ENCODE data around the gene ELOB. TPM values are rescaled to one million over a fixed set of nuclear protein-coding genes. Genes with fewer than 3 reads are reported as not detected.

Gene ELOB
- total RNA-seq, 1 experiment from 2014 or later = 289 TPM

DNA sequence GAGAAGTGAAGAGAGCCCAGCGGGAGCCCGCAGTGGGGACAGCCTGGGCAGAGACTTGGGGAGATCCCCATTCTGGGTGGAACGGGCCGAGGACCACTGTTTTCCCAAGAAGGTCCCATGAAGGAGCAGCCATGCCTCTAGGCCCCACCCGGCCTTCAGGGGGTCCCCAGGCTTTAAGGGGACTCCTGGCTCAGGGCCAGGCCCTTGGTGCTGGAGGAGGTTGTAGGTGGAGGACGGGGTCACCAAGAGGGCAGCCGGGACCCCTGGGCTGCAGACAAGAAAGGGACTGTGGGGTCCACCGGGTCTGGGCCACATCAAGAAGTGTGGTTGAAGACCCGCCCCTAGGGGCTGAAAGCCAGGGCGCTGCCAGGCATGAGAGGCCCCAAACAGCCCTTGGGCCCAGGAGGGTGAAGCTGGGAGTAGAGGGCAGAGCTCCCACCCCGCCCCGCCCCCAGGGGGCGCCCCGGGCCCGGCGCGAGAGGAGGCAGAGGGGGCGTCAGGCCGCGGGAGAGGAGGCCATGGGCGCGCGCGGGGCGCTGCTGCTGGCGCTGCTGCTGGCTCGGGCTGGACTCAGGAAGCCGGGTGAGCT is 39.8 kb upstream of the ELOB start, which contains the start of gene PRSS21:
TSS of gene PRSS21 (plus strand) at position 487 of the 589 bp plus-strand sequence. CDS start at position 519, 32 bp downstream.
- Histone ChIP-seq H2AFZ (ENCODE audit: low read length) (no peak within 1 kb of the TSS), H3K9ac (ENCODE audit: low read length) (no peak within 1 kb of the TSS), H3K9me3 (ENCODE audit: low read length) (no peaks in the 10 kb centered on the region), H3K4me3 (ENCODE audit: low read length) (no peak within 1 kb of the TSS), H3K27me3 (ENCODE audit: low read length) (no peaks in the 10 kb centered on the region), H3K4me1 (ENCODE audit: insufficient read depth, low read length) (no peaks in the 10 kb centered on the region), H3K4me2 (ENCODE audit: low read length) (no peak within 1 kb of the TSS), H3K9me2 (replicated peaks; ENCODE audit: low read length) (no peaks in the 10 kb centered on the region), H3K36me3 (ENCODE audit: low read depth, low read length) (no peaks in the 10 kb centered on the region), H4K20me1 (ENCODE audit: low read length) (no peaks in the 10 kb centered on the region), H3K79me2 (ENCODE audit: low read length) (no peaks in the 10 kb centered on the region), H3K27ac (ENCODE audit: low read length) (no peak within 1 kb of the TSS), H3F3A (ENCODE audit: low read length, unreplicated experiment) (no peaks in the 10 kb centered on the region)
- intact Hi-C loops (cut with micrococcal nuclease) = no loop called here
- POLR2A ChIA-PET (ENCODE audit: unreplicated experiment) = no interaction called here
- CTCF ChIA-PET = no interaction called here
- DNase-seq = no peak
- TF ChIP-seq EZH2 (IDR thresholded peaks at IDR 0.05; ENCODE audit: low read length, unreplicated experiment) = no peak
- TF ChIP-seq, protein P1, sequence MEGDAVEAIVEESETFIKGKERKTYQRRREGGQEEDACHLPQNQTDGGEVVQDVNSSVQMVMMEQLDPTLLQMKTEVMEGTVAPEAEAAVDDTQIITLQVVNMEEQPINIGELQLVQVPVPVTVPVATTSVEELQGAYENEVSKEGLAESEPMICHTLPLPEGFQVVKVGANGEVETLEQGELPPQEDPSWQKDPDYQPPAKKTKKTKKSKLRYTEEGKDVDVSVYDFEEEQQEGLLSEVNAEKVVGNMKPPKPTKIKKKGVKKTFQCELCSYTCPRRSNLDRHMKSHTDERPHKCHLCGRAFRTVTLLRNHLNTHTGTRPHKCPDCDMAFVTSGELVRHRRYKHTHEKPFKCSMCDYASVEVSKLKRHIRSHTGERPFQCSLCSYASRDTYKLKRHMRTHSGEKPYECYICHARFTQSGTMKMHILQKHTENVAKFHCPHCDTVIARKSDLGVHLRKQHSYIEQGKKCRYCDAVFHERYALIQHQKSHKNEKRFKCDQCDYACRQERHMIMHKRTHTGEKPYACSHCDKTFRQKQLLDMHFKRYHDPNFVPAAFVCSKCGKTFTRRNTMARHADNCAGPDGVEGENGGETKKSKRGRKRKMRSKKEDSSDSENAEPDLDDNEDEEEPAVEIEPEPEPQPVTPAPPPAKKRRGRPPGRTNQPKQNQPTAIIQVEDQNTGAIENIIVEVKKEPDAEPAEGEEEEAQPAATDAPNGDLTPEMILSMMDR (conservative IDR thresholded peaks at IDR 0.05; ENCODE audit: low read depth, low read length) = no peak
- TF ChIP-seq EZH2phosphoT487 (IDR thresholded peaks at IDR 0.05; ENCODE audit: borderline replicate concordance, low read length) = no peak
- no peak for ATAC-seq
- BruUV-seq (replicated peaks) = no TSS peak

DNA sequence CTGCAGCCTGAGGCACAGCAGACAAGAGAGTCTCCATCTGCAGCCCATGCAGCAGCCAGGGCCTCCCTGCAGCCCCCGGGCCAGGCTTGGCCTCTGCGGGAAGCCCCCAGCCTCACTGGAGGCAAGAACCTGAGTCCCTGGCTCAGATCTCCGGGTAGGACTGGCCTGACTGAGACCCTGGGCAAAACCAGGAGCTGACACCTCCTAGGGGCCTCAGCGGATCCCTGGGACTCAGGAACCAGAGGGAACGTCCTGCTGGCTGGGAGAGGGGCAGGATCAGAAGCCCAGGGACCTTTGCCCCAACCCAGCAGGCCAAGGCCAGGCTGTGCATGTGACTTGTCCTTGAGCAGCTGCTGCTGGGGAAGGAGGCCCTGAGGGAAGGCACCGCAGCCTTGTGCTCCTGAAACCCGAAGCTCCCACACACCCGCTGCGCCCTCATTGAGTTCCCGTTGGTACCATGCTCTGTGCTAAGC is 38.3 kb upstream of the ELOB start:
- Histone ChIP-seq H2AFZ (ENCODE audit: low read length) (no peak overlapping the region), H3K4me3 (ENCODE audit: low read length) (no peak overlapping the region), H3K9me3 (ENCODE audit: low read length) (no peaks in the 10 kb centered on the region), H4K20me1 (ENCODE audit: low read length) (no peaks in the 10 kb centered on the region), H3K9ac (ENCODE audit: low read length) (no peak overlapping the region), H3F3A (ENCODE audit: low read length, unreplicated experiment) (no peaks in the 10 kb centered on the region), H3K27me3 (ENCODE audit: low read length) (no peaks in the 10 kb centered on the region), H3K79me2 (ENCODE audit: low read length) (no peaks in the 10 kb centered on the region), H3K4me1 (ENCODE audit: insufficient read depth, low read length) (no peaks in the 10 kb centered on the region), H3K27ac (ENCODE audit: low read length) (no peak overlapping the region), H3K4me2 (ENCODE audit: low read length) (no peak overlapping the region), H3K9me2 (replicated peaks; ENCODE audit: low read length) (no peaks in the 10 kb centered on the region), H3K36me3 (ENCODE audit: low read depth, low read length) (no peaks in the 10 kb centered on the region)
- ChIA-PET CTCF (no interaction called here), POLR2A (ENCODE audit: unreplicated experiment) (no interaction called here)
- DNase-seq (no peak), ATAC-seq (no peak)
- no peak for TF ChIP-seq EZH2phosphoT487 (IDR thresholded peaks at IDR 0.05; ENCODE audit: borderline replicate concordance, low read length)
- TF ChIP-seq EZH2 (IDR thresholded peaks at IDR 0.05; ENCODE audit: low read length, unreplicated experiment) = no peak
- TF ChIP-seq, protein P1 (conservative IDR thresholded peaks at IDR 0.05; ENCODE audit: low read depth, low read length) = no peak
- intact Hi-C loops (cut with micrococcal nuclease) = no loop called here
- BruUV-seq (replicated peaks) = no TSS peak

DNA sequence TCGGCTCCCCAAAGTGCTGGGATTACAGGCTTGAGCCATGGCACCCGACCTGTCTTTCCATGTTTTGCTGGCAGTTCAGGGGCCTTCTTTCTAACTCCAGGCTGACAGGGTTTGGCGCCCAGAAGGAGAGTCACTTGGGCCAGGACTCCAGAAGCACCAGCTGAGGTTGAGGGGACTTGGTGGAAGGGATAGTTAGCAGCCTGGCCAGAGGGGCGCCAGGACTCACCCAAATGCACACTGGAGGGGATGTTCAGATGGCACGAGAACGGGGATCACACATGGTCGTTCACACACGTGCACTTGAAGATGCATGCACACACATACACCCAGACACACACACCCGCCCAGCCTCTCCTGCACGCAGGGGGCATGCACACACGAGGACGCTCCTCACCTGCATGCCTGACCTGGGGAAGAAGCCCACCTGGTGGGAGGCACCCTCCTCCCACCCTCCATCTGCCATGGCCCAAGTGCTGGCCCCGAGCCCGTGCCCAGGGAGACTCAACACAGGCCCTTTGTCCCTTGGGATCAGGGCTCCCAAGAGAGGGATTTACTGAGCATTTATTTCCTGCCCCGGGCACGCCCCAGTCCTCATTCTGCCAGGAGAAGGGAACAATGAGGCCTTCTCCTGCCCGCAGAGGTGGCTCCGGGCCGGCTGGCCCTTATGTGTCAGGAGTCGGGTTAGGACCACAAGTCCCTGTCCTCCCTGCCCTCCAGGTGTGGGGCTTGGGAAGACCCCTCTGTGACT is 37.6 kb upstream of the ELOB start:
- Histone ChIP-seq H3K36me3 (ENCODE audit: low read depth, low read length) (no peaks in the 10 kb centered on the region), H2AFZ (ENCODE audit: low read length) (no peak overlapping the region), H3K9me2 (replicated peaks; ENCODE audit: low read length) (no peaks in the 10 kb centered on the region), H3K4me1 (ENCODE audit: insufficient read depth, low read length) (no peaks in the 10 kb centered on the region), H3K4me2 (ENCODE audit: low read length) (no peak overlapping the region), H3K4me3 (ENCODE audit: low read length) (no peak overlapping the region), H3K79me2 (ENCODE audit: low read length) (no peaks in the 10 kb centered on the region), H3K27me3 (ENCODE audit: low read length) (no peaks in the 10 kb centered on the region), H3K9me3 (ENCODE audit: low read length) (no peaks in the 10 kb centered on the region), H3K27ac (ENCODE audit: low read length) (no peak overlapping the region), H3F3A (ENCODE audit: low read length, unreplicated experiment) (no peaks in the 10 kb centered on the region), H3K9ac (ENCODE audit: low read length) (no peak overlapping the region), H4K20me1 (ENCODE audit: low read length) (no peaks in the 10 kb centered on the region)
- ChIA-PET CTCF (no interaction called here), POLR2A (ENCODE audit: unreplicated experiment) (no interaction called here)
- DNase-seq (no peak), ATAC-seq (no peak)
- BruUV-seq (replicated peaks) = no TSS peak
- TF ChIP-seq EZH2 (IDR thresholded peaks at IDR 0.05; ENCODE audit: low read length, unreplicated experiment) (no peak), EZH2phosphoT487 (IDR thresholded peaks at IDR 0.05; ENCODE audit: borderline replicate concordance, low read length) (no peak)
- TF ChIP-seq, protein P1 (conservative IDR thresholded peaks at IDR 0.05; ENCODE audit: low read depth, low read length) = no peak
- intact Hi-C loops (cut with micrococcal nuclease) = no loop called here
